HepG2 (cell line): Measurements from ENCODE around the gene SMIM44. TPM values are rescaled to one million over a fixed set of nuclear protein-coding genes. Genes with fewer than 3 reads are reported as not detected.
A peak's percentile ranks its signal among the peaks of the same experiment; 100 is the strongest.

ENCODE experiments used
- MBD4 ChIP-seq: IDR thresholded peaks from 2 replicates; pipeline ENCODE4 v1.6.1; 2012; ENCODE audit warnings: low read length, inconsistent platforms, borderline replicate concordance
- PRMT3 ChIP-seq: sonication (generic); formaldehyde crosslinking; IDR thresholded peaks from 2 replicates; pipeline ENCODE4 v1.8.1; 2022; ENCODE audit warnings: low read depth, mild to moderate bottlenecking, moderate library complexity, missing genetic modification reagents, borderline replicate concordance
- ZNF615 ChIP-seq: sonication (generic); formaldehyde crosslinking; IDR thresholded peaks from 2 replicates; pipeline ENCODE4 v1.5.0; 2020; ENCODE audit warnings: mild to moderate bottlenecking, missing genetic modification reagents, borderline replicate concordance
- polyA plus RNA-seq, 8 experiments: library from polyadenylated mRNA; depleted of rRNA in 3 of 8; stranded (reverse) in 7 of 8; unstranded in 1 of 8; fragments of >200 nt; fragmentation: Illumina TruSeq in 4 of 8; extraction: Trizol in 4 of 8; gene quantifications; 2 replicates each; pipeline versions ENCODE4 v1.2.1 to v1.2.3, GENCODE V29; 2011 to 2016; ENCODE audit warnings: low read depth in 4 of 8, missing spikeins in 1 of 8, mixed read lengths in 1 of 8; ENCODE audit not compliant: insufficient read depth in 1 of 8
- total RNA-seq, 5 experiments: library from RNA; depleted of rRNA; stranded (reverse); fragments of >200 nt; fragmentation: Illumina TruSeq; extraction: Trizol; gene quantifications; 2 replicates each; pipeline ENCODE4 v1.2.3, GENCODE V29; 2016; ENCODE audit warnings: low read depth in 1 of 5
- TF ChIP-seq, protein P1 (sequence below): fragments of 450-650 bp; IDR thresholded peaks from 2 replicates; pipeline ENCODE4 v1.6.1; 2017
- TF ChIP-seq, protein P2 (sequence below): sonication (generic); formaldehyde crosslinking; IDR thresholded peaks from 2 replicates; pipeline ENCODE4 v1.4.0; 2020; ENCODE audit warnings: missing genetic modification reagents
- TF ChIP-seq, protein P3 (sequence below): sonication (generic); formaldehyde crosslinking; IDR thresholded peaks from 2 replicates; pipeline ENCODE4 v1.8.0; 2022; ENCODE audit warnings: mild to moderate bottlenecking, missing genetic modification reagents, moderate library complexity
- TF ChIP-seq, protein P4 (sequence below): sonication (generic); formaldehyde crosslinking; conservative IDR thresholded peaks from 2 replicates; pipeline ENCODE4 v1.4.0; 2020; ENCODE audit warnings: mild to moderate bottlenecking, missing genetic modification reagents, moderate library complexity

SMIM44 gene
- total and polyA plus RNA-seq, 2 of the 13 experiments (the other 11 are each of a cell fraction or from before 2014, with no cell fraction given), result not detected

DNA sequence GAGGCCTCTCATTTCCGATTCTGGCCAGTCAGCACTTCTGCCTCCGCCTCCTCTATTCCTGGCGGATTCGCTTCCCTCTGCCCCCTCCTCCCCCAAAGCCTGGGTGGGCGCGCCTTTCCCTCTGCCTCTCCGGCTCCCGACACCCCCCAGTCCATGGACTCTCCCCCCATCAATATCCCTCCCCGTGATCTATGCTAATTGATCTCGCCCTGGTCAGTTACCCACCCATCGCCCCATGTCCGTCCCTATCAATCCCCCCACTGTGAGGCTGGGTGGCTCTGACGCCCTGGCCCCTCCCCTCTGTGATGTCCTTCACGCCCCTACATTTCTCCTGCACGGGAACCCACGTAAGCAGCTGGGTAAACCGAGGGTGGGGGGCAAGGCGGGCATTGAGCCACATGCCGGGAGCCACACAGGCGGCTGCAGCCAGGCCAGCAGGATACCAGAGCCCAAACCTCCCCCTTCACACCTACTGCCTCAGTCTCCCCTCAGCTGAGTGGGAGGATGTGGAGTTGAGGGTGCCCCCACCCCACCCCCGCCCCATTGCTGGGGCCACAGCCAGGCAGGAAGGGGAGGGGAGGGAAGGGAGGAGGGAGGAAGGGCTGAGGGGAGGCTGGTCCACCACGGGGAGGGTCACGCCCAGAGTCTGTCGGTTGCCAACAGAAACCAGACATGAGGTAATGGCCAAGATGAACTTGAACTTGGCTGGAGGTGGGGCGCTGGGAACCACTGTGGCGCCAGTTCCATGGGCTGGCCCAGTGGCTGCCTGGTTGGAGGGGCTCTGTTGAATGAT lies 24.0 kb downstream of the SMIM44 start (continued):
- TF ChIP-seq, protein P1, sequence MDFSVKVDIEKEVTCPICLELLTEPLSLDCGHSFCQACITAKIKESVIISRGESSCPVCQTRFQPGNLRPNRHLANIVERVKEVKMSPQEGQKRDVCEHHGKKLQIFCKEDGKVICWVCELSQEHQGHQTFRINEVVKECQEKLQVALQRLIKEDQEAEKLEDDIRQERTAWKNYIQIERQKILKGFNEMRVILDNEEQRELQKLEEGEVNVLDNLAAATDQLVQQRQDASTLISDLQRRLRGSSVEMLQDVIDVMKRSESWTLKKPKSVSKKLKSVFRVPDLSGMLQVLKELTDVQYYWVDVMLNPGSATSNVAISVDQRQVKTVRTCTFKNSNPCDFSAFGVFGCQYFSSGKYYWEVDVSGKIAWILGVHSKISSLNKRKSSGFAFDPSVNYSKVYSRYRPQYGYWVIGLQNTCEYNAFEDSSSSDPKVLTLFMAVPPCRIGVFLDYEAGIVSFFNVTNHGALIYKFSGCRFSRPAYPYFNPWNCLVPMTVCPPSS, result no peak
- TF ChIP-seq ZNF615 (no peak), PRMT3 (CRISPR knock-in tag) (no peak), MBD4 (no peak)
- TF ChIP-seq, protein P2, sequence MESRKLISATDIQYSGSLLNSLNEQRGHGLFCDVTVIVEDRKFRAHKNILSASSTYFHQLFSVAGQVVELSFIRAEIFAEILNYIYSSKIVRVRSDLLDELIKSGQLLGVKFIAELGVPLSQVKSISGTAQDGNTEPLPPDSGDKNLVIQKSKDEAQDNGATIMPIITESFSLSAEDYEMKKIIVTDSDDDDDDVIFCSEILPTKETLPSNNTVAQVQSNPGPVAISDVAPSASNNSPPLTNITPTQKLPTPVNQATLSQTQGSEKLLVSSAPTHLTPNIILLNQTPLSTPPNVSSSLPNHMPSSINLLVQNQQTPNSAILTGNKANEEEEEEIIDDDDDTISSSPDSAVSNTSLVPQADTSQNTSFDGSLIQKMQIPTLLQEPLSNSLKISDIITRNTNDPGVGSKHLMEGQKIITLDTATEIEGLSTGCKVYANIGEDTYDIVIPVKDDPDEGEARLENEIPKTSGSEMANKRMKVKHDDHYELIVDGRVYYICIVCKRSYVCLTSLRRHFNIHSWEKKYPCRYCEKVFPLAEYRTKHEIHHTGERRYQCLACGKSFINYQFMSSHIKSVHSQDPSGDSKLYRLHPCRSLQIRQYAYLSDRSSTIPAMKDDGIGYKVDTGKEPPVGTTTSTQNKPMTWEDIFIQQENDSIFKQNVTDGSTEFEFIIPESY (CRISPR knock-in tag), result peak; percentile 93
- TF ChIP-seq, protein P3, sequence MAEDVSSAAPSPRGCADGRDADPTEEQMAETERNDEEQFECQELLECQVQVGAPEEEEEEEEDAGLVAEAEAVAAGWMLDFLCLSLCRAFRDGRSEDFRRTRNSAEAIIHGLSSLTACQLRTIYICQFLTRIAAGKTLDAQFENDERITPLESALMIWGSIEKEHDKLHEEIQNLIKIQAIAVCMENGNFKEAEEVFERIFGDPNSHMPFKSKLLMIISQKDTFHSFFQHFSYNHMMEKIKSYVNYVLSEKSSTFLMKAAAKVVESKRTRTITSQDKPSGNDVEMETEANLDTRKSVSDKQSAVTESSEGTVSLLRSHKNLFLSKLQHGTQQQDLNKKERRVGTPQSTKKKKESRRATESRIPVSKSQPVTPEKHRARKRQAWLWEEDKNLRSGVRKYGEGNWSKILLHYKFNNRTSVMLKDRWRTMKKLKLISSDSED (CRISPR knock-in tag), result no peak
- TF ChIP-seq, protein P4, sequence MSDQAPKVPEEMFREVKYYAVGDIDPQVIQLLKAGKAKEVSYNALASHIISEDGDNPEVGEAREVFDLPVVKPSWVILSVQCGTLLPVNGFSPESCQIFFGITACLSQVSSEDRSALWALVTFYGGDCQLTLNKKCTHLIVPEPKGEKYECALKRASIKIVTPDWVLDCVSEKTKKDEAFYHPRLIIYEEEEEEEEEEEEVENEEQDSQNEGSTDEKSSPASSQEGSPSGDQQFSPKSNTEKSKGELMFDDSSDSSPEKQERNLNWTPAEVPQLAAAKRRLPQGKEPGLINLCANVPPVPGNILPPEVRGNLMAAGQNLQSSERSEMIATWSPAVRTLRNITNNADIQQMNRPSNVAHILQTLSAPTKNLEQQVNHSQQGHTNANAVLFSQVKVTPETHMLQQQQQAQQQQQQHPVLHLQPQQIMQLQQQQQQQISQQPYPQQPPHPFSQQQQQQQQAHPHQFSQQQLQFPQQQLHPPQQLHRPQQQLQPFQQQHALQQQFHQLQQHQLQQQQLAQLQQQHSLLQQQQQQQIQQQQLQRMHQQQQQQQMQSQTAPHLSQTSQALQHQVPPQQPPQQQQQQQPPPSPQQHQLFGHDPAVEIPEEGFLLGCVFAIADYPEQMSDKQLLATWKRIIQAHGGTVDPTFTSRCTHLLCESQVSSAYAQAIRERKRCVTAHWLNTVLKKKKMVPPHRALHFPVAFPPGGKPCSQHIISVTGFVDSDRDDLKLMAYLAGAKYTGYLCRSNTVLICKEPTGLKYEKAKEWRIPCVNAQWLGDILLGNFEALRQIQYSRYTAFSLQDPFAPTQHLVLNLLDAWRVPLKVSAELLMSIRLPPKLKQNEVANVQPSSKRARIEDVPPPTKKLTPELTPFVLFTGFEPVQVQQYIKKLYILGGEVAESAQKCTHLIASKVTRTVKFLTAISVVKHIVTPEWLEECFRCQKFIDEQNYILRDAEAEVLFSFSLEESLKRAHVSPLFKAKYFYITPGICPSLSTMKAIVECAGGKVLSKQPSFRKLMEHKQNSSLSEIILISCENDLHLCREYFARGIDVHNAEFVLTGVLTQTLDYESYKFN (CRISPR knock-in tag), result no peak
